ENCODE results near the gene PCDHGA2.
A peak's percentile ranks its signal among the peaks of the same experiment; 100 is the strongest.

Gene PCDHGA2

DNA sequence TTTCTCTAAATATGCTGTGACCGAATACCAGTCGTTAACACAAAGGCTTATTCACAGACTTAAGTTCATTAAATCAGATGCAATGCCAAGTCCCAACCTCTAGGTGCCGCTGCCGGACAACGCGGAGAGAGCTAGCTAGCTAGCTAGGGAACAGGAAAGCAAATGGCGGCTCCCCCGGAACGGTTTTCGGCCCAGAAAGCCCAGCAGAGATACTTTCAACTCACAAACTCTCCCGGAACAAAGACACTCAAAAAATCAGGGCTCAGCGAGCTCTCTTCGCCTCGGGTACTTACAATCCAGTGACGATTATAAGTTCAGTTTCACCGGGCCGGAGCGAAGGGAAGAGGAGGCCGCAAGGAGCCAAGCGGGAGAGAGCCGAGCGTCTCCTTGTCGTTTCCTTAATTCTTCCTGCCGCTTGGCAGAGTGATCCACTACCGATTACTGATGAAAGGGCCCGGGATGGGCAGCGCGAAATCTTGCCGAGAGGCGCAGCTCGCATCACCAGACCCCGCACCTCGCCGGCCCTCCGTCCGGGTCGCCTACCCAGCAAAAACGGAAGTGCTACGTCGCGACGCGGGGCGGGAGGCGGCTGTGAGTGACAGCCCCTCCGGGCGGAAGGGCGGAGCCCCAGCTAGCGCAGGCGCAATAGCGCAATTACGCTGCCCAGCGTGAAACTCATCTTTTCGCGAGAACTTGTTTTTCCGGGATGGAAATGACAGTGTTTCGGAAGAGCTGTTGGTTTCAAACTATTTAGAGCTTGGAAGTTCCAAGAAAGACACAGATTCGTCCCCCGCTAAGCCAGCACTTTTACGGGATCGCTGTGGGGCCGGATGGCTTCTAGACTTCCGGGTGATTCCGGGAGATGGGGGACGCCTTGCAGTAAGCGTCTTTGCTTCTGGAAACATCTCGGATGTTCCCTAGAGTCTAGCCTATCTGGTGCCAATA, 18.1 kb upstream of the PCDHGA2 start, which contains the start of gene TAF7 (continued):
- TF ChIP-seq, protein P1, sequence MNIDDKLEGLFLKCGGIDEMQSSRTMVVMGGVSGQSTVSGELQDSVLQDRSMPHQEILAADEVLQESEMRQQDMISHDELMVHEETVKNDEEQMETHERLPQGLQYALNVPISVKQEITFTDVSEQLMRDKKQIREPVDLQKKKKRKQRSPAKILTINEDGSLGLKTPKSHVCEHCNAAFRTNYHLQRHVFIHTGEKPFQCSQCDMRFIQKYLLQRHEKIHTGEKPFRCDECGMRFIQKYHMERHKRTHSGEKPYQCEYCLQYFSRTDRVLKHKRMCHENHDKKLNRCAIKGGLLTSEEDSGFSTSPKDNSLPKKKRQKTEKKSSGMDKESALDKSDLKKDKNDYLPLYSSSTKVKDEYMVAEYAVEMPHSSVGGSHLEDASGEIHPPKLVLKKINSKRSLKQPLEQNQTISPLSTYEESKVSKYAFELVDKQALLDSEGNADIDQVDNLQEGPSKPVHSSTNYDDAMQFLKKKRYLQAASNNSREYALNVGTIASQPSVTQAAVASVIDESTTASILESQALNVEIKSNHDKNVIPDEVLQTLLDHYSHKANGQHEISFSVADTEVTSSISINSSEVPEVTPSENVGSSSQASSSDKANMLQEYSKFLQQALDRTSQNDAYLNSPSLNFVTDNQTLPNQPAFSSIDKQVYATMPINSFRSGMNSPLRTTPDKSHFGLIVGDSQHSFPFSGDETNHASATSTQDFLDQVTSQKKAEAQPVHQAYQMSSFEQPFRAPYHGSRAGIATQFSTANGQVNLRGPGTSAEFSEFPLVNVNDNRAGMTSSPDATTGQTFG (tag by site-specific recombination; IDR thresholded peaks at IDR 0.05; ENCODE audit: borderline replicate concordance) = no peak
- TF ChIP-seq ZNF175 (tag by site-specific recombination; IDR thresholded peaks at IDR 0.05) = no peak
- TF ChIP-seq, protein P2, sequence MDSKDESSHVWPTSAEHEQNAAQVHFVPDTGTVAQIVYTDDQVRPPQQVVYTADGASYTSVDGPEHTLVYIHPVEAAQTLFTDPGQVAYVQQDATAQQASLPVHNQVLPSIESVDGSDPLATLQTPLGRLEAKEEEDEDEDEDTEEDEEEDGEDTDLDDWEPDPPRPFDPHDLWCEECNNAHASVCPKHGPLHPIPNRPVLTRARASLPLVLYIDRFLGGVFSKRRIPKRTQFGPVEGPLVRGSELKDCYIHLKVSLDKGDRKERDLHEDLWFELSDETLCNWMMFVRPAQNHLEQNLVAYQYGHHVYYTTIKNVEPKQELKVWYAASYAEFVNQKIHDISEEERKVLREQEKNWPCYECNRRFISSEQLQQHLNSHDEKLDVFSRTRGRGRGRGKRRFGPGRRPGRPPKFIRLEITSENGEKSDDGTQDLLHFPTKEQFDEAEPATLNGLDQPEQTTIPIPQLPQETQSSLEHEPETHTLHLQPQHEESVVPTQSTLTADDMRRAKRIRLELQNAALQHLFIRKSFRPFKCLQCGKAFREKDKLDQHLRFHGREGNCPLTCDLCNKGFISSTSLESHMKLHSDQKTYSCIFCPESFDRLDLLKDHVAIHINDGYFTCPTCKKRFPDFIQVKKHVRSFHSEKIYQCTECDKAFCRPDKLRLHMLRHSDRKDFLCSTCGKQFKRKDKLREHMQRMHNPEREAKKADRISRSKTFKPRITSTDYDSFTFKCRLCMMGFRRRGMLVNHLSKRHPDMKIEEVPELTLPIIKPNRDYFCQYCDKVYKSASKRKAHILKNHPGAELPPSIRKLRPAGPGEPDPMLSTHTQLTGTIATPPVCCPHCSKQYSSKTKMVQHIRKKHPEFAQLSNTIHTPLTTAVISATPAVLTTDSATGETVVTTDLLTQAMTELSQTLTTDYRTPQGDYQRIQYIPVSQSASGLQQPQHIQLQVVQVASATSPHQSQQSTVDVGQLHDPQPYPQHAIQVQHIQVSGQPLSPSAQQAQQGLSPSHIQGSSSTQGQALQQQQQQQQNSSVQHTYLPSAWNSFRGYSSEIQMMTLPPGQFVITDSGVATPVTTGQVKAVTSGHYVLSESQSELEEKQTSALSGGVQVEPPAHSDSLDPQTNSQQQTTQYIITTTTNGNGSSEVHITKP (tag by site-specific recombination; IDR thresholded peaks at IDR 0.05) = no peak
- TF ChIP-seq ZBTB21 (tag by site-specific recombination; IDR thresholded peaks at IDR 0.05) = 0 out of 2 replicates have a peak, but pooled peaks have one; percentile 8
- no peak for TF ChIP-seq ZNF354C (tag by site-specific recombination; IDR thresholded peaks at IDR 0.05; ENCODE audit: borderline replicate concordance, low read depth)
- peak; percentile 85 for TF ChIP-seq KLF1 (tag by site-specific recombination; IDR thresholded peaks at IDR 0.05)
- TF ChIP-seq, protein P3, sequence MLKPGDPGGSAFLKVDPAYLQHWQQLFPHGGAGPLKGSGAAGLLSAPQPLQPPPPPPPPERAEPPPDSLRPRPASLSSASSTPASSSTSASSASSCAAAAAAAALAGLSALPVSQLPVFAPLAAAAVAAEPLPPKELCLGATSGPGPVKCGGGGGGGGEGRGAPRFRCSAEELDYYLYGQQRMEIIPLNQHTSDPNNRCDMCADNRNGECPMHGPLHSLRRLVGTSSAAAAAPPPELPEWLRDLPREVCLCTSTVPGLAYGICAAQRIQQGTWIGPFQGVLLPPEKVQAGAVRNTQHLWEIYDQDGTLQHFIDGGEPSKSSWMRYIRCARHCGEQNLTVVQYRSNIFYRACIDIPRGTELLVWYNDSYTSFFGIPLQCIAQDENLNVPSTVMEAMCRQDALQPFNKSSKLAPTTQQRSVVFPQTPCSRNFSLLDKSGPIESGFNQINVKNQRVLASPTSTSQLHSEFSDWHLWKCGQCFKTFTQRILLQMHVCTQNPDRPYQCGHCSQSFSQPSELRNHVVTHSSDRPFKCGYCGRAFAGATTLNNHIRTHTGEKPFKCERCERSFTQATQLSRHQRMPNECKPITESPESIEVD (tag by site-specific recombination; IDR thresholded peaks at IDR 0.05) = no peak
- TF ChIP-seq ZNF830 (tag by site-specific recombination; IDR thresholded peaks at IDR 0.05; ENCODE audit: low read depth) = no peak
- TF ChIP-seq ZNF561 (tag by site-specific recombination; IDR thresholded peaks at IDR 0.05; ENCODE audit: borderline replicate concordance) = peak; percentile 43; the same call in 1 of the 2 replicates
- TF ChIP-seq ZNF660 (tag by site-specific recombination; IDR thresholded peaks at IDR 0.05) = peak; percentile 87
- no peak for TF ChIP-seq FEZF1 (tag by site-specific recombination; IDR thresholded peaks at IDR 0.05)
- TF ChIP-seq ZXDB (tag by site-specific recombination; IDR thresholded peaks at IDR 0.05) = peak; percentile 75
- TF ChIP-seq, protein P4, sequence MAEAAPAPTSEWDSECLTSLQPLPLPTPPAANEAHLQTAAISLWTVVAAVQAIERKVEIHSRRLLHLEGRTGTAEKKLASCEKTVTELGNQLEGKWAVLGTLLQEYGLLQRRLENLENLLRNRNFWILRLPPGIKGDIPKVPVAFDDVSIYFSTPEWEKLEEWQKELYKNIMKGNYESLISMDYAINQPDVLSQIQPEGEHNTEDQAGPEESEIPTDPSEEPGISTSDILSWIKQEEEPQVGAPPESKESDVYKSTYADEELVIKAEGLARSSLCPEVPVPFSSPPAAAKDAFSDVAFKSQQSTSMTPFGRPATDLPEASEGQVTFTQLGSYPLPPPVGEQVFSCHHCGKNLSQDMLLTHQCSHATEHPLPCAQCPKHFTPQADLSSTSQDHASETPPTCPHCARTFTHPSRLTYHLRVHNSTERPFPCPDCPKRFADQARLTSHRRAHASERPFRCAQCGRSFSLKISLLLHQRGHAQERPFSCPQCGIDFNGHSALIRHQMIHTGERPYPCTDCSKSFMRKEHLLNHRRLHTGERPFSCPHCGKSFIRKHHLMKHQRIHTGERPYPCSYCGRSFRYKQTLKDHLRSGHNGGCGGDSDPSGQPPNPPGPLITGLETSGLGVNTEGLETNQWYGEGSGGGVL (tag by site-specific recombination; IDR thresholded peaks at IDR 0.05) = no peak
- no peak for TF ChIP-seq ZNF140 (tag by site-specific recombination; IDR thresholded peaks at IDR 0.05)
- peak; percentile 18; the same call in 1 of the 2 replicates for TF ChIP-seq REPIN1 (tag by site-specific recombination; IDR thresholded peaks at IDR 0.05; ENCODE audit: low read depth)
- no peak for TF ChIP-seq GLI4 (tag by site-specific recombination; IDR thresholded peaks at IDR 0.05)
- peak; percentile 89 for TF ChIP-seq ZFP37 (tag by site-specific recombination; IDR thresholded peaks at IDR 0.05)
- peak; percentile 88 for TF ChIP-seq ZBTB17 (tag by site-specific recombination; IDR thresholded peaks at IDR 0.05)
- peak; percentile 69; the same call in 1 of the 2 replicates for TF ChIP-seq ZEB2 (tag by site-specific recombination; IDR thresholded peaks at IDR 0.05)
- no peak; the same call in 1 of the 2 replicates for TF ChIP-seq ZNF623 (tag by site-specific recombination; IDR thresholded peaks at IDR 0.05)
- no peak for TF ChIP-seq ZSCAN16 (tag by site-specific recombination; IDR thresholded peaks at IDR 0.05)
- TF ChIP-seq OVOL3 (tag by site-specific recombination; IDR thresholded peaks at IDR 0.05) = no peak
- no peak for TF ChIP-seq ZNF302 (tag by site-specific recombination; IDR thresholded peaks at IDR 0.05; ENCODE audit: low read depth)
- TF ChIP-seq ZBTB1 (tag by site-specific recombination; IDR thresholded peaks at IDR 0.05) = no peak; the same call in 1 of the 2 replicates
- no peak for TF ChIP-seq HOXA7 (CRISPR knock-in tag; IDR thresholded peaks at IDR 0.05; ENCODE audit: borderline replicate concordance)
- TF ChIP-seq TRIM28 (IDR thresholded peaks at IDR 0.05; ENCODE audit: borderline replicate concordance, low read length) = peak; percentile 85
- no peak for TF ChIP-seq IKZF3 (tag by site-specific recombination; IDR thresholded peaks at IDR 0.05)
- peak; percentile 60 for TF ChIP-seq ZNF335 (tag by site-specific recombination; conservative IDR thresholded peaks at IDR 0.05)
- TF ChIP-seq ZNF394 (tag by site-specific recombination; IDR thresholded peaks at IDR 0.05; ENCODE audit: borderline replicate concordance) = 0 out of 2 replicates have a peak, but pooled peaks have one; percentile 25
- TF ChIP-seq ZSCAN23 (tag by site-specific recombination; IDR thresholded peaks at IDR 0.05) = 0 out of 2 replicates have a peak, but pooled peaks have one; percentile 30
- no peak for TF ChIP-seq ZNF658 (tag by site-specific recombination; IDR thresholded peaks at IDR 0.05)

Data from HEK293 (cell line).